A673 (cell line): Measurements from ENCODE around the gene HCRTR2. TPM values are rescaled to one million over a fixed set of nuclear protein-coding genes. Genes with fewer than 3 reads are reported as not detected.

Experiments
- BruUV-seq: library from RNA; stranded (reverse); fragments of 400-500 nt; replicated peaks from 2 replicates; lab custom pipeline; 2021; lab: Mats Ljungman, UMichigan
- CTCF ChIA-PET: fragments of 300-600 bp; sonication (Branson Sonifier 250); formaldehyde crosslinking; loops from one replicate; lab custom pipeline; 2022; ENCODE audit warnings: antibody characterized with exemption; lab: Charles Lee
- POLR2A ChIA-PET: fragments of 300-600 bp; sonication (Branson Sonifier 250); formaldehyde crosslinking; loops from one replicate; lab custom pipeline; 2022; ENCODE audit warnings: antibody characterized with exemption; ENCODE audit not compliant: low non-redundant PET; lab: Charles Lee
- DNase-seq: peaks from one replicate; pipeline ENCODE4 v3.0.0-alpha.2; 2015; ENCODE audit warnings: low spot score
- H3K27ac ChIP-seq: fragments of 200-600 bp; sonication (generic); 2 replicates; pipeline ENCODE4 v1.5.1; 2016; ENCODE audit warnings: mixed run types, low read depth, mild to moderate bottlenecking, mixed read lengths, antibody characterized with exemption, low read length; ENCODE audit not compliant: poor library complexity, severe bottlenecking
- H3K27me3 ChIP-seq: fragments of 200-600 bp; sonication (generic); replicated peaks from 2 replicates; pipeline ENCODE4 v1.6.1; 2017; ENCODE audit warnings: mixed run types, low read depth, mild to moderate bottlenecking, mixed read lengths, antibody characterized with exemption, low read length; ENCODE audit not compliant: insufficient read depth, poor library complexity
- H3K36me3 ChIP-seq: fragments of 200-600 bp; sonication (generic); 2 replicates; pipeline ENCODE4 v1.6.1; 2016; ENCODE audit warnings: mixed run types, mild to moderate bottlenecking, mixed read lengths, antibody characterized with exemption, low read length; ENCODE audit not compliant: insufficient read depth, poor library complexity, severe bottlenecking
- H3K4me1 ChIP-seq: fragments of 200-600 bp; sonication (generic); 2 replicates; pipeline ENCODE4 v1.6.1; 2017; ENCODE audit warnings: mixed run types, mild to moderate bottlenecking, mixed read lengths, antibody characterized with exemption, low read length; ENCODE audit not compliant: insufficient read depth, poor library complexity, severe bottlenecking
- H3K4me3 ChIP-seq: fragments of 200-600 bp; sonication (generic); 2 replicates; pipeline ENCODE4 v1.5.1; 2016; ENCODE audit warnings: low read depth, mixed run types, mild to moderate bottlenecking, mixed read lengths, low read length; ENCODE audit not compliant: poor library complexity, severe bottlenecking
- H3K9me3 ChIP-seq: fragments of 200-600 bp; sonication (generic); 2 replicates; pipeline ENCODE4 v1.6.1; 2016; ENCODE audit warnings: mixed run types, low read depth, mild to moderate bottlenecking, mixed read lengths, antibody characterized with exemption, low read length; ENCODE audit not compliant: poor library complexity, severe bottlenecking
- CTCF ChIP-seq: fragments of 300-800, 200-600 bp; sonication (generic); conservative IDR thresholded peaks from 2 replicates; pipeline ENCODE4 v1.5.1; 2017; ENCODE audit warnings: low read depth, mild to moderate bottlenecking, antibody characterized with exemption, low read length, moderate library complexity, mixed read lengths
- EZH2 ChIP-seq: fragments of 200-600 bp; sonication (generic); IDR thresholded peaks from 2 replicates; pipeline ENCODE4 v1.6.1; 2017; ENCODE audit warnings: borderline replicate concordance, low read depth, mild to moderate bottlenecking, mixed read lengths, antibody characterized with exemption, low read length; ENCODE audit not compliant: poor library complexity, severe bottlenecking
- intact Hi-C: fragments of 100-400 bp; cut with micrococcal nuclease; formaldehyde crosslinking; loops from one replicate; pipeline ENCODE4 v1.10.0; 2022; ENCODE audit not compliant: unreplicated experiment
- total RNA-seq: library from RNA; stranded (reverse); gene quantifications from 2 replicates; pipeline ENCODE4 v1.2.3, GENCODE V29; 2021

The HCRTR2 gene
- total RNA-seq, 1 experiment from 2014 or later: not detected

GRCh38 chr6:55199239-55199638 is 24.9 kb downstream of the HCRTR2 start:
- CTCF ChIA-PET: no interaction called here
- Histone ChIP-seq H3K27me3 (no peaks in the 10 kb centered on the region), H3K36me3 (no peaks in the 10 kb centered on the region), H3K4me3 (no peak overlapping the region), H3K9me3 (no peaks in the 10 kb centered on the region), H3K27ac (no peak overlapping the region), H3K4me1 (no peaks in the 10 kb centered on the region)
- DNase-seq: no peak
- intact Hi-C loops: no loop called here
- POLR2A ChIA-PET: no interaction called here
- TF ChIP-seq CTCF (no peak), EZH2 (no peak)
- no TSS peak for BruUV-seq

GRCh38 chr6:55208478-55209458 is 34.5 kb downstream of the HCRTR2 start:
- ChIA-PET POLR2A (no interaction called here), CTCF (no interaction called here)
- TF ChIP-seq EZH2 (no peak), CTCF (no peak)
- Histone ChIP-seq H3K27ac (no peak overlapping the region), H3K27me3 (no peaks in the 10 kb centered on the region), H3K9me3 (no peaks in the 10 kb centered on the region), H3K4me3 (no peak overlapping the region), H3K4me1 (no peaks in the 10 kb centered on the region), H3K36me3 (no peaks in the 10 kb centered on the region)
- intact Hi-C loops: no loop called here
- BruUV-seq: no TSS peak
- DNase-seq: no peak

- no peak overlapping the region for H3K27ac ChIP-seq
- intact Hi-C loops: no loop called here
- no peaks in the 10 kb centered on the region for H3K9me3 ChIP-seq
- BruUV-seq: no TSS peak
- no peaks in the 10 kb centered on the region for H3K36me3 ChIP-seq
- no peak for DNase-seq
- ChIA-PET CTCF (no interaction called here), POLR2A (no interaction called here)
- no peaks in the 10 kb centered on the region for H3K27me3 ChIP-seq
- H3K4me1 ChIP-seq: no peaks in the 10 kb centered on the region
- TF ChIP-seq EZH2 (no peak), CTCF (no peak)
- no peak overlapping the region for H3K4me3 ChIP-seq
Measured at GRCh38 chr6:55210952-55211351, 36.6 kb downstream of the HCRTR2 start.
